SU-DHL-6 (cell line): Measurements from ENCODE around the gene ZNF442.
A peak's percentile ranks its signal among the peaks of the same experiment; 100 is the strongest.
"Not testable (repeated sequence)": the region's sequence is repeated elsewhere in the genome, so short reads cannot be mapped to it uniquely, and the experiment has no call there.

Experiments
- H2AFZ ChIP-seq: fragments of 200-600 bp; sonication (generic); 2 replicates; pipeline ENCODE4 v1.6.1; 2014; ENCODE audit warnings: low read depth, mild to moderate bottlenecking, moderate library complexity, mixed read lengths, antibody characterized with exemption, low read length; ENCODE audit not compliant: severe bottlenecking
- H3F3A ChIP-seq: fragments of 200-600 bp; shearing (Covaris generic); 2 replicates; pipeline ENCODE4 v1.6.0; 2016; ENCODE audit warnings: antibody characterized with exemption, mild to moderate bottlenecking; ENCODE audit not compliant: insufficient read depth
- H3K27ac ChIP-seq: fragments of 200-600 bp; sonication (generic); 2 replicates; pipeline ENCODE4 v1.5.1; 2016; ENCODE audit warnings: low read depth, mild to moderate bottlenecking, low read length, moderate library complexity, mixed read lengths
- H3K27me3 ChIP-seq: fragments of 200-600 bp; sonication (generic), shearing (Covaris generic); 2 replicates; pipeline ENCODE4 v1.6.0; 2014; ENCODE audit warnings: mild to moderate bottlenecking, low read length
- H3K36me3 ChIP-seq: fragments of 200-600 bp; sonication (generic); 2 replicates; pipeline ENCODE4 v1.6.1; 2014; ENCODE audit warnings: mild to moderate bottlenecking, low read length, mixed read lengths
- H3K4me2 ChIP-seq: fragments of 300-600, 200-600 bp; shearing (Covaris generic), sonication (generic); 2 replicates; pipeline ENCODE4 v1.6.0; 2014; ENCODE audit warnings: low read length, low read depth, mild to moderate bottlenecking; ENCODE audit not compliant: poor library complexity, severe bottlenecking
- H3K4me3 ChIP-seq: fragments of 200-600 bp; sonication (generic); 2 replicates; pipeline ENCODE4 v1.5.1; 2014; ENCODE audit warnings: antibody characterized with exemption, low read length, mild to moderate bottlenecking, mixed read lengths; ENCODE audit not compliant: insufficient read depth, poor library complexity, severe bottlenecking
- H3K79me2 ChIP-seq: fragments of 200-600 bp; sonication (generic); 2 replicates; pipeline ENCODE4 v1.6.1; 2014; ENCODE audit warnings: mild to moderate bottlenecking, low read length, moderate library complexity; ENCODE audit not compliant: insufficient read depth
- H3K9ac ChIP-seq: fragments of 200-600 bp; sonication (generic); 2 replicates; pipeline ENCODE4 v1.7.0; 2014; ENCODE audit warnings: mild to moderate bottlenecking, low read length
- H3K9me2 ChIP-seq: fragments of 200-600 bp; sonication (generic); replicated peaks from 2 replicates; pipeline ENCODE4 v1.6.1; 2014; ENCODE audit warnings: low read length; ENCODE audit not compliant: insufficient read depth
- H3K9me3 ChIP-seq: fragments of 200-600 bp; sonication (generic); 2 replicates; pipeline ENCODE4 v1.6.1; 2014; ENCODE audit warnings: low read length, mixed read lengths; ENCODE audit not compliant: insufficient read depth
- H4K20me1 ChIP-seq: fragments of 200-600 bp; sonication (generic); 2 replicates; pipeline ENCODE4 v1.6.1; 2014; ENCODE audit warnings: low read depth, mild to moderate bottlenecking, antibody characterized with exemption, low read length, moderate library complexity, mixed read lengths
- CTCF ChIP-seq: fragments of 200-600 bp; sonication (generic); IDR thresholded peaks from one replicate; pipeline ENCODE4 v1.5.1; 2017; ENCODE audit warnings: antibody characterized with exemption, mild to moderate bottlenecking, low read length, moderate library complexity; ENCODE audit not compliant: insufficient read depth, poor library complexity, severe bottlenecking
- EZH2phosphoT487 ChIP-seq: fragments of 200-600 bp; sonication (generic), shearing (Covaris generic); conservative IDR thresholded peaks from 2 replicates; pipeline ENCODE4 v1.6.1; 2018; ENCODE audit warnings: mild to moderate bottlenecking, antibody characterized with exemption, low read length, moderate library complexity, mixed read lengths

The ZNF442 gene

GRCh38 chr19:12374026-12374425 is 8.5 kb upstream of the ZNF442 start:
- H2AFZ ChIP-seq: no peak overlapping the region
- H3K4me3 ChIP-seq: no peak overlapping the region
- peaks cover 8% of the 10 kb centered on the region; the same call in 1 of the 2 replicates for H3K9me3 ChIP-seq
- H4K20me1 ChIP-seq: no peaks in the 10 kb centered on the region
- no peak overlapping the region for H3K27ac ChIP-seq
- no peak overlapping the region for H3K9ac ChIP-seq
- H3K4me2 ChIP-seq: no peak overlapping the region
- H3F3A ChIP-seq: no peaks in the 10 kb centered on the region
- no peaks in the 10 kb centered on the region for H3K9me2 ChIP-seq
- H3K79me2 ChIP-seq: no peaks in the 10 kb centered on the region
- no peaks in the 10 kb centered on the region for H3K27me3 ChIP-seq
- peaks cover 4% of the 10 kb centered on the region; the same call in 1 of the 2 replicates for H3K36me3 ChIP-seq
- no peak for TF ChIP-seq EZH2phosphoT487
- TF ChIP-seq CTCF: no peak

GRCh38 chr19:12364391-12365235 is 870 bp downstream of the ZNF442 start:
- Histone ChIP-seq H3K79me2 (no peaks in the 10 kb centered on the region; the same call in 1 of the 2 replicates), H4K20me1 (no peaks in the 10 kb centered on the region), H3K27me3 (no peaks in the 10 kb centered on the region), H2AFZ (peak overlapping the region; percentile 87), H3K4me3 (peak overlapping the region; percentile 84), H3K9me2 (no peaks in the 10 kb centered on the region), H3K4me2 (peak overlapping the region; percentile 72), H3F3A (peaks cover 4% of the 10 kb centered on the region; the same call in 1 of the 2 replicates), H3K36me3 (no peaks in the 10 kb centered on the region), H3K9me3 (no peaks in the 10 kb centered on the region; the same call in 1 of the 2 replicates), H3K27ac (no peak overlapping the region), H3K9ac (peak overlapping the region; percentile 78)
- TF ChIP-seq CTCF (no peak), EZH2phosphoT487 (no peak)

- not testable (repeated sequence) for H4K20me1 ChIP-seq, H3K36me3 ChIP-seq, H3K27me3 ChIP-seq, H3K9me3 ChIP-seq, H3K79me2 ChIP-seq, H3K4me2 ChIP-seq, H3K27ac ChIP-seq, H3F3A ChIP-seq, H3K9ac ChIP-seq, H3K4me3 ChIP-seq, H3K9me2 ChIP-seq, H2AFZ ChIP-seq
These were observed 3.2 kb downstream of the ZNF442 start for GRCh38 chr19:12362236-12362635.

GRCh38 chr19:12353375-12353774 is 12.1 kb downstream of the ZNF442 start:
- Histone ChIP-seq H3K9me3 (peaks cover 60% of the 10 kb centered on the region), H3K27ac (no peak overlapping the region)

More at GRCh38 chr19:12353375-12353774, 12.1 kb downstream of the ZNF442 start:
- Histone ChIP-seq H3K27me3 (no peaks in the 10 kb centered on the region), H2AFZ (no peak overlapping the region), H3K36me3 (peaks cover 36% of the 10 kb centered on the region), H3K4me3 (no peak overlapping the region), H4K20me1 (no peaks in the 10 kb centered on the region), H3K79me2 (no peaks in the 10 kb centered on the region), H3K9ac (no peak overlapping the region), H3F3A (no peaks in the 10 kb centered on the region), H3K4me2 (no peak overlapping the region), H3K9me2 (no peaks in the 10 kb centered on the region)
- TF ChIP-seq EZH2phosphoT487 (no peak), CTCF (no peak)
